H9 (cell line): ENCODE results near the gene BICDL1. TPM values are rescaled to one million over a fixed set of nuclear protein-coding genes. Genes with fewer than 3 reads are reported as not detected.

ENCODE experiments used
- DNase-seq: peaks from one replicate; pipeline ENCODE4 v3.0.0-alpha.2; 2017
- H2AFZ ChIP-seq: one replicate; pipeline ENCODE4 v1.6.1; 2013; ENCODE audit warnings: mild to moderate bottlenecking, low read length, control low read depth, moderate library complexity
- H2AK5ac ChIP-seq: 2 replicates; pipeline ENCODE4 v1.6.1; 2013; ENCODE audit warnings: low read length, control low read depth, mixed read lengths; ENCODE audit not compliant: insufficient read length
- H2BK120ac ChIP-seq: one replicate; pipeline ENCODE4 v1.6.1; 2013; ENCODE audit warnings: low read depth, mild to moderate bottlenecking, low read length, control low read depth, inconsistent platforms; ENCODE audit not compliant: poor library complexity, severe bottlenecking
- H2BK12ac ChIP-seq: 2 replicates; pipeline ENCODE4 v1.6.1; 2013; ENCODE audit warnings: low read length, control low read depth, mixed read lengths, low read depth; ENCODE audit not compliant: insufficient read length
- H2BK15ac ChIP-seq: 2 replicates; pipeline ENCODE4 v1.6.1; 2013; ENCODE audit warnings: low read depth, low read length, control low read depth
- H2BK20ac ChIP-seq: one replicate; pipeline ENCODE4 v1.6.1; 2013; ENCODE audit warnings: low read depth, mild to moderate bottlenecking, low read length, control low read depth, inconsistent platforms; ENCODE audit not compliant: poor library complexity, severe bottlenecking
- H2BK5ac ChIP-seq: 2 replicates; pipeline ENCODE4 v1.6.1; 2013; ENCODE audit warnings: low read length, control low read depth, mixed read lengths; ENCODE audit not compliant: insufficient read length
- H3K14ac ChIP-seq: 2 replicates; pipeline ENCODE4 v1.6.1; 2013; ENCODE audit warnings: low read length, control low read depth; ENCODE audit not compliant: insufficient read depth
- H3K18ac ChIP-seq: 2 replicates; pipeline ENCODE4 v1.6.1; 2013; ENCODE audit warnings: low read depth, mild to moderate bottlenecking, mixed read lengths, low read length, control low read depth; ENCODE audit not compliant: insufficient read length
- H3K23ac ChIP-seq: 2 replicates; pipeline ENCODE4 v1.6.1; 2013; ENCODE audit warnings: low read length, control low read depth, mixed read lengths, low read depth; ENCODE audit not compliant: insufficient read length
- H3K23me2 ChIP-seq: 2 replicates; pipeline ENCODE4 v1.6.1; 2013; ENCODE audit warnings: low read depth, mild to moderate bottlenecking, mixed read lengths, low read length, control low read depth; ENCODE audit not compliant: insufficient read length, poor library complexity, severe bottlenecking
- H3K27ac ChIP-seq: 2 replicates; pipeline ENCODE4 v1.5.1; 2013; ENCODE audit warnings: low read length, control low read depth, mixed read lengths, low read depth; ENCODE audit not compliant: insufficient read length
- H3K27me3 ChIP-seq: 2 replicates; pipeline ENCODE4 v1.6.1; 2013; ENCODE audit warnings: low read length, control low read depth, inconsistent platforms; ENCODE audit not compliant: insufficient read depth
- H3K4ac ChIP-seq: 2 replicates; pipeline ENCODE4 v1.6.1; 2013; ENCODE audit warnings: low read depth, mild to moderate bottlenecking, control low read depth, inconsistent platforms, low read length, moderate library complexity
- H3K4me1 ChIP-seq: 2 replicates; pipeline ENCODE4 v1.6.1; 2013; ENCODE audit warnings: low read length, control low read depth, inconsistent platforms; ENCODE audit not compliant: insufficient read depth
- H3K4me2 ChIP-seq: 2 replicates; pipeline ENCODE4 v1.6.1; 2013; ENCODE audit warnings: low read length, control low read depth, mixed read lengths; ENCODE audit not compliant: insufficient read length, insufficient read depth
- H3K56ac ChIP-seq: 2 replicates; pipeline ENCODE4 v1.6.1; 2013; ENCODE audit warnings: low read depth, mild to moderate bottlenecking, mixed read lengths, low read length, control low read depth; ENCODE audit not compliant: insufficient read length
- H3K79me1 ChIP-seq: 2 replicates; pipeline ENCODE4 v1.6.1; 2013; ENCODE audit warnings: low read depth, mild to moderate bottlenecking, moderate library complexity, low read length, control low read depth, inconsistent platforms; ENCODE audit not compliant: insufficient read depth, poor library complexity, severe bottlenecking
- H3K79me2 ChIP-seq: 2 replicates; pipeline ENCODE4 v1.6.1; 2013; ENCODE audit warnings: low read length, control low read depth, inconsistent platforms; ENCODE audit not compliant: insufficient read depth
- H3K9ac ChIP-seq: 2 replicates; pipeline ENCODE4 v1.6.1; 2013; ENCODE audit warnings: low read length, control low read depth, mixed read lengths; ENCODE audit not compliant: insufficient read length; ENCODE audit errors: extremely low read depth
- H3K9me3 ChIP-seq: one replicate; pipeline ENCODE4 v1.6.1; 2013; ENCODE audit warnings: low read depth, low read length, inconsistent platforms; ENCODE audit not compliant: control insufficient read depth
- H3T11ph ChIP-seq: one replicate; pipeline ENCODE4 v1.6.1; 2013; ENCODE audit warnings: mild to moderate bottlenecking, low read length, control low read depth, inconsistent platforms
- H4K20me1 ChIP-seq: one replicate; pipeline ENCODE4 v1.6.1; 2013; ENCODE audit not compliant: control insufficient read depth, insufficient read length, insufficient read depth
- H4K5ac ChIP-seq: 2 replicates; pipeline ENCODE4 v1.6.1; 2013; ENCODE audit warnings: low read depth, mild to moderate bottlenecking, mixed read lengths, low read length, control low read depth; ENCODE audit not compliant: insufficient read length
- H4K8ac ChIP-seq: replicated peaks from 2 replicates; pipeline ENCODE4 v1.6.1; 2013; ENCODE audit warnings: low read length, control low read depth, mixed read lengths, low read depth; ENCODE audit not compliant: insufficient read length
- H4K91ac ChIP-seq: 2 replicates; pipeline ENCODE4 v1.6.1; 2013; ENCODE audit warnings: low read depth, mild to moderate bottlenecking, moderate library complexity, mixed read lengths, low read length, control low read depth; ENCODE audit not compliant: insufficient read length
- H3K27ac Mint-ChIP-seq, 3 experiments: 2 replicates in 2 of 3; 3 replicates in 1 of 3; pipeline ENCODE4 v1.8.0; 2020 to 2021; ENCODE audit warnings: mixed read lengths in 3 of 3, mild to moderate bottlenecking in 1 of 3, moderate library complexity in 1 of 3
- H3K27me3 Mint-ChIP-seq: 2 replicates; pipeline ENCODE4 v1.8.0; 2021; ENCODE audit warnings: low read depth, mild to moderate bottlenecking, moderate library complexity, mixed read lengths
- H3K36me3 Mint-ChIP-seq, 3 experiments: 2 replicates in 2 of 3; 3 replicates in 1 of 3; pipeline ENCODE4 v1.8.0; 2020 to 2021; ENCODE audit warnings: low read depth in 3 of 3, mixed read lengths in 3 of 3; ENCODE audit not compliant: insufficient read depth in 1 of 3
- H3K4me1 Mint-ChIP-seq, 2 experiments: 2 replicates each; pipeline ENCODE4 v1.8.0; 2020; ENCODE audit warnings: mixed read lengths in 2 of 2
- H3K4me3 Mint-ChIP-seq, 2 experiments: 2 replicates in 1 of 2; 3 replicates in 1 of 2; pipeline ENCODE4 v1.8.0; 2020 to 2021; ENCODE audit warnings: mild to moderate bottlenecking in 2 of 2, mixed read lengths in 2 of 2, moderate library complexity in 1 of 2
- H3K9me3 Mint-ChIP-seq, 2 experiments: 2 replicates in 1 of 2; 3 replicates in 1 of 2; pipeline ENCODE4 v1.8.0; 2020; ENCODE audit warnings: mild to moderate bottlenecking in 2 of 2, mixed read lengths in 2 of 2, moderate library complexity in 1 of 2
- WGBS: extraction: QIAGEN DNeasy Blood & Tissue Kit; methylation state at CpG from one replicate; pipeline ENCODE4 v1.1.7; 2013; ENCODE audit warnings: missing lambda C conversion rate, low lambda C conversion rate, mixed read lengths; ENCODE audit not compliant: insufficient read length; ENCODE audit errors: extremely low coverage; 5-methylcytosine and 5-hydroxymethylcytosine counted together
- total RNA-seq: library from RNA; stranded (reverse); gene quantifications from 2 replicates; pipeline ENCODE4 v1.2.1, GENCODE V29; 2021
- TF ChIP-seq, protein P1 (sequence below): fragments of 200-600 bp; sonication (generic); conservative IDR thresholded peaks from 3 replicates; pipeline ENCODE4 v1.8.0; 2021; ENCODE audit warnings: antibody characterized with exemption, mild to moderate bottlenecking

BICDL1 gene
- total RNA-seq, 1 experiment from 2014 or later = 13.8 TPM

DNA sequence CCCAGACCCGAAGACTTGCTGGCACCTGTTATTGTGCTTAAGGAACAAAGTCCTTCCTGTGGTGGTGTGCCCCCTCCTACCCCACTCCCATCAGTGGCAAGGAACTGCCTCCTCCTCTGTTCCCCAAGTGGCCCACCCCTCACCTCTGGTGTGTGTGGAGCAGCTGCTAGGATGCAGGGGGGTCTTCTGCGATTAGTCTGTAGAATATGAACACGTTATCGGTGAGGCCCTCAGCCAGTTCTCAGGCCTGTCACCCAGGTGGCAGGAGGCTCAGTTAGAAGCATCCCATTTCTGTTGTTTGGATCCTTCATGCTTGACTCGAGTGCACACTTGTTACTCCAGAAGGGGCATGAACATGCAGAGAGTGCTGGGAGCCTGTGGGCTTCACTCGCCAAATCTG is 88.2 kb downstream of the BICDL1 start:
- Histone ChIP-seq H2AK5ac (no peak overlapping the region), H3K4me1 (peaks cover 3% of the 10 kb centered on the region; the same call in 1 of the 2 replicates), H2BK15ac (no peak overlapping the region), H4K8ac (no peak overlapping the region), H3K14ac (no peak overlapping the region), H3K23me2 (no peaks in the 10 kb centered on the region), H2BK12ac (no peak overlapping the region), H4K20me1 (no peaks in the 10 kb centered on the region), H2AFZ (no peak overlapping the region), H3K4me2 (no peak overlapping the region), H2BK20ac (no peak overlapping the region), H3K4ac (no peak overlapping the region), H3K23ac (no peak overlapping the region), H3K18ac (no peak overlapping the region), H3K79me1 (no peaks in the 10 kb centered on the region), H3K27me3 (no peaks in the 10 kb centered on the region), H2BK5ac (no peak overlapping the region), H3K56ac (no peak overlapping the region), H3K9ac (no peak overlapping the region), H3T11ph (no peak overlapping the region), H4K91ac (no peak overlapping the region), H3K9me3 (no peaks in the 10 kb centered on the region), H2BK120ac (no peak overlapping the region), H3K79me2 (no peaks in the 10 kb centered on the region), H4K5ac (no peak overlapping the region), H3K27ac (no peak overlapping the region)
- Mint-ChIP-seq H3K36me3 (peaks cover 2 to 8% (median 5%) of the 10 kb centered on the region in 3 experiments; a peak in 4 of 7 replicates), H3K4me3 (no peak overlapping the region), H3K27ac (no peak overlapping the region), H3K27me3 (no peaks in the 10 kb centered on the region), H3K4me1 (peaks cover 8% of the 10 kb centered on the region in 2 experiments), H3K9me3 (no peaks in the 10 kb centered on the region)
- no peak for DNase-seq
- WGBS = no CpG with 5 or more reads among the region's 6 CpGs
- TF ChIP-seq, protein P1, sequence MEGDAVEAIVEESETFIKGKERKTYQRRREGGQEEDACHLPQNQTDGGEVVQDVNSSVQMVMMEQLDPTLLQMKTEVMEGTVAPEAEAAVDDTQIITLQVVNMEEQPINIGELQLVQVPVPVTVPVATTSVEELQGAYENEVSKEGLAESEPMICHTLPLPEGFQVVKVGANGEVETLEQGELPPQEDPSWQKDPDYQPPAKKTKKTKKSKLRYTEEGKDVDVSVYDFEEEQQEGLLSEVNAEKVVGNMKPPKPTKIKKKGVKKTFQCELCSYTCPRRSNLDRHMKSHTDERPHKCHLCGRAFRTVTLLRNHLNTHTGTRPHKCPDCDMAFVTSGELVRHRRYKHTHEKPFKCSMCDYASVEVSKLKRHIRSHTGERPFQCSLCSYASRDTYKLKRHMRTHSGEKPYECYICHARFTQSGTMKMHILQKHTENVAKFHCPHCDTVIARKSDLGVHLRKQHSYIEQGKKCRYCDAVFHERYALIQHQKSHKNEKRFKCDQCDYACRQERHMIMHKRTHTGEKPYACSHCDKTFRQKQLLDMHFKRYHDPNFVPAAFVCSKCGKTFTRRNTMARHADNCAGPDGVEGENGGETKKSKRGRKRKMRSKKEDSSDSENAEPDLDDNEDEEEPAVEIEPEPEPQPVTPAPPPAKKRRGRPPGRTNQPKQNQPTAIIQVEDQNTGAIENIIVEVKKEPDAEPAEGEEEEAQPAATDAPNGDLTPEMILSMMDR = no peak
